T-helper 22 cell (primary cell): ENCODE results near the gene IL1R2.
"Not testable (repeated sequence)": the region's sequence is repeated elsewhere in the genome, so short reads cannot be mapped to it uniquely, and the experiment has no call there.

Source experiments
- DNase-seq: peaks from one replicate; pipeline ENCODE4 v3.0.0-alpha.2; 2020; ENCODE audit warnings: low read depth

IL1R2 gene

GRCh38 chr2:102000012-102000411, 8.3 kb downstream of the IL1R2 start:
- no peak for DNase-seq

GRCh38 chr2:102000813-102001766, 9.3 kb downstream of the IL1R2 start:
- DNase-seq, result no peak

GRCh38 chr2:102001767-102002142, 10.0 kb downstream of the IL1R2 start:
- no peak for DNase-seq

GRCh38 chr2:102002228-102002627, 10.5 kb downstream of the IL1R2 start:
- DNase-seq, result no peak

- not testable (repeated sequence) for DNase-seq
Measured at GRCh38 chr2:102002909-102003308, 11.1 kb downstream of the IL1R2 start.

- DNase-seq, result no peak
Measured at GRCh38 chr2:102003696-102004095, 11.9 kb downstream of the IL1R2 start.

- no peak for DNase-seq
Measured at GRCh38 chr2:102004581-102004980, 12.8 kb downstream of the IL1R2 start.

- DNase-seq, result no peak
Measured at GRCh38 chr2:102005449-102005848, 13.7 kb downstream of the IL1R2 start.

GRCh38 chr2:102005989-102006885, 14.5 kb downstream of the IL1R2 start:
- no peak for DNase-seq

GRCh38 chr2:102006886-102007278, 15.1 kb downstream of the IL1R2 start:
- no peak for DNase-seq

- no peak for DNase-seq
Measured at GRCh38 chr2:102008490-102008889, 16.7 kb downstream of the IL1R2 start.

GRCh38 chr2:102009557-102009956, 17.8 kb downstream of the IL1R2 start:
- no peak for DNase-seq

GRCh38 chr2:102010902-102011301, 19.1 kb downstream of the IL1R2 start:
- no peak for DNase-seq

- DNase-seq, result no peak
Measured at GRCh38 chr2:102012061-102012614, 20.4 kb downstream of the IL1R2 start.

- no peak for DNase-seq
Measured at GRCh38 chr2:102013206-102014040, 21.7 kb downstream of the IL1R2 start.

- no peak for DNase-seq
Measured at GRCh38 chr2:102014041-102014345, 22.2 kb downstream of the IL1R2 start.

GRCh38 chr2:102015399-102015798, 23.6 kb downstream of the IL1R2 start:
- no peak for DNase-seq

- DNase-seq, result no peak
Measured at GRCh38 chr2:102016399-102016955, 24.7 kb downstream of the IL1R2 start.

GRCh38 chr2:102018823-102019445, 27.2 kb downstream of the IL1R2 start:
- no peak for DNase-seq

GRCh38 chr2:102020596-102021170, 28.9 kb downstream of the IL1R2 start:
- DNase-seq, result peak; percentile 45

- DNase-seq, result no peak
Measured at GRCh38 chr2:102021779-102022178, 30.0 kb downstream of the IL1R2 start.
